ENCODE results near the gene ZBTB34.

DNA sequence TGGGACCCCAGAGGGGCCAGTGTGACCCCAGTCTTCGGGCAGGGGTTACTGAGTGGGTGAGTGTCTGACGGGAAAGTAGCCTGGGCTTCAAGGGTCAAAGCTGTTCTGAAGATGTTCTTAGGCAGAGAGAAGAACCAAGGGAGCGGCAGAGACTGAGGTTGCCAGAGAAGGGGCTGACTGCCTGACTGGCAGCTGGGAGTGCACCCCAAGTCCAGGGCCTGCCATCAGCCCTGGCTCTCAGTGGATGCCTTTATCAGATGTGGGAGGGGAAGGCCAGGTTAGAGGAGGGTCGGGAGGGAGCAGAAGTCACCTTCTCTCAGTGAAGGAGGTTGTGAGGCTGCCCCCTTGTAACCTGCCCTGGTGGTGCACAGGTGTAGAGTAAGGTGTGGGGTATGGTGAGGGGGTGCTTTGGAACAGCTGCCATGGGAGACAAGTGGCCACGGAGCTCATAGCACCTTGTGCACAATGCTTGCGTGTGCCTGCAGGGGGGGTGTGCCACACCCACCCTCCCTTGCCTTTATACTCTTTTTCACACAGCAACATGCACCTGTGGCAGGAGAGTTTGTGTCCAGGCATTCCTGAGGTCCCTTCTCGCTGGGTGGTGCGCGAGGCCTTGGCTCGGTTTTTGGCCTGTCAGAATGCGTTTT is 73.0 kb downstream of the ZBTB34 start:
- no peak for TF ChIP-seq POLR2A (IDR thresholded peaks at IDR 0.05; ENCODE audit: low read depth, low read length)
- no peak for TF ChIP-seq POLR2AphosphoS5 (IDR thresholded peaks at IDR 0.05; ENCODE audit: low read depth, low read length)

All from GM12892 (cell line).